HFF-Myc (cell line): ENCODE measurements around the gene EEF1A1.
"Not testable (repeated sequence)": the region's sequence is repeated elsewhere in the genome, so short reads cannot be mapped to it uniquely, and the experiment has no call there.

Source experiments
- DNase-seq: peaks from one replicate; pipeline ENCODE4 v3.0.0-alpha.2; 2011; ENCODE audit warnings: low read depth; ENCODE audit errors: extremely low read depth
- H3K4me3 ChIP-seq: replicated peaks from 2 replicates; pipeline ENCODE4 v1.5.1; 2011; ENCODE audit warnings: low read depth, mild to moderate bottlenecking, control low read depth, low read length
- TF ChIP-seq, protein P1 (sequence below): IDR thresholded peaks from 2 replicates; pipeline ENCODE4 v1.5.1; 2012; ENCODE audit warnings: mild to moderate bottlenecking, low read depth, low read length, control low read depth; ENCODE audit errors: missing control alignments

Gene EEF1A1

DNA sequence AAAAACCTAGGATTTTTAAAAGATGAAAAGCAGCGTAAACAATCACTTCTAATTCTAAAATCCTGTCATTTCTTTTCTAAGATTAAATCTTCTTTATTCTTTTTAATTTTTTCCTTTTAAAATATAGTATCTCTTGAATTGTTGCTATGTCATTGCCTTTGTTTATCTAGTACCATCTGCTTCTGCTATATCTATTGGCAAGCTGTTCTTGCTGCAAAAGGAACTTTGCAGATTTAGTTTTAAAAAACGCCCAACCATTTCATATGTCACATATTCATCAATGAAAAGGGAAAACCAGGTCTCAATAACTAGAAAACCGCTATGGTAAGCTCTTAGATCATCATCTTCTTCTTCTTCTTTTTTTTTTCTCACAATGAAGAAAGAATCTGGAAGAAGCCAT lies 11.5 kb upstream of the EEF1A1 start:
- TF ChIP-seq, protein P1, sequence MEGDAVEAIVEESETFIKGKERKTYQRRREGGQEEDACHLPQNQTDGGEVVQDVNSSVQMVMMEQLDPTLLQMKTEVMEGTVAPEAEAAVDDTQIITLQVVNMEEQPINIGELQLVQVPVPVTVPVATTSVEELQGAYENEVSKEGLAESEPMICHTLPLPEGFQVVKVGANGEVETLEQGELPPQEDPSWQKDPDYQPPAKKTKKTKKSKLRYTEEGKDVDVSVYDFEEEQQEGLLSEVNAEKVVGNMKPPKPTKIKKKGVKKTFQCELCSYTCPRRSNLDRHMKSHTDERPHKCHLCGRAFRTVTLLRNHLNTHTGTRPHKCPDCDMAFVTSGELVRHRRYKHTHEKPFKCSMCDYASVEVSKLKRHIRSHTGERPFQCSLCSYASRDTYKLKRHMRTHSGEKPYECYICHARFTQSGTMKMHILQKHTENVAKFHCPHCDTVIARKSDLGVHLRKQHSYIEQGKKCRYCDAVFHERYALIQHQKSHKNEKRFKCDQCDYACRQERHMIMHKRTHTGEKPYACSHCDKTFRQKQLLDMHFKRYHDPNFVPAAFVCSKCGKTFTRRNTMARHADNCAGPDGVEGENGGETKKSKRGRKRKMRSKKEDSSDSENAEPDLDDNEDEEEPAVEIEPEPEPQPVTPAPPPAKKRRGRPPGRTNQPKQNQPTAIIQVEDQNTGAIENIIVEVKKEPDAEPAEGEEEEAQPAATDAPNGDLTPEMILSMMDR, result no peak
- no peak overlapping the region for H3K4me3 ChIP-seq
- DNase-seq, result no peak

DNA sequence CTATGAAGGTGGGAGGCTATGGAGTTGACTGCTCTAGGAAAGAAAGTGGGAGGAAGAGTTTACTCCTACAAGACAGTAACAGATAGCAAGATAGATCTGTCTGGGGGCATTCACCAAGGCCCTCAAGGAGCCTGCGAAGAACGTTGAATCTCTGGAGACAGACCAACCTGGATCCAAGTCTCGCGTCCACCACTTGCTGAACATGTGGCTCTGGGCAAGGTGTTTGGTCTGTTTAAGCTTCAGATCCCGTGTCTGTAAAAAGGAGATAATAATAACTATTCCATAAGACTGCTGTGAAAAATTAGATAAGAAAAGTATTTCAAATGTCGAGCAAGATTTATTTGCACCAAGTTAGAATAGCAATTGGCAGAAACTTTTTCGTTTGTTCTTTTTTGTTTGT lies 8.1 kb upstream of the EEF1A1 start:
- H3K4me3 ChIP-seq, result no peak overlapping the region
- no peak for DNase-seq
- TF ChIP-seq, protein P1, result no peak

DNA sequence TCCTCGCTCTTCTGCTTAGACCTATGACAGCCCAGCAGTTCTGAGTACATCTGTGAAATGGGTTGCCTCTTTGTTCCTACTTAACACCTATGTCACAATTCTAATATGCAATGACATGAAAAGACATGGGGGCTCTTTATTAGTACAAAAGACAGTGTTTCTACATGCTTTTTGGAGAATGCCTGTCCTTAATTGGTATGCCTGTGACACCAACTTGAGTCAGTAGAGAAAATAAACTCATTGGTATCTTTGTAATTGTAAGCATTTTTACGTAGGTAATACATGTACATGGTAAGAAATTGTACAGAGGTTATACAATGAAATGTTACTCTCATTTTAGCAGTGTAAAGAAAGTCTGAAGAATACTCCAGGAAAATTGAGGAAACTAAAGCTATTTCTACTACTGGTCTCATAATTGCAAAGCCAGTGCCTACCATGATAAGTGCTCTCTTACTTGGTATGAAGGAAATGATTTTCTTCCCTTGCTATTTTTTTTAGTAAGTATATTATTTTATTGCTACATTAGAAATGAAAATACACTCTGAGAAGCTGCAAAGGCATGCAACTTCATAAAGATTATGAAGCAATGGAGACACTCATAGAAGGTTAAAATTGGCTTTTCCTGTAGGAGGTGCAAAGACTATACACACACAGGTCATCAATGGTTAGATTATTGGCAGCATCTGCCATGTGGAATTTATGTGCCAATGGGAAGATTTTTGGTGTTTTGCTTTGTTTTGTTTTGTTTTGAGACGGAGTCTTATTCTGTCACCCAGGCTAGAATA lies 4.9 kb upstream of the EEF1A1 start:
- TF ChIP-seq, protein P1, result no peak
- DNase-seq, result no peak
- H3K4me3 ChIP-seq, result no peak overlapping the region

DNA sequence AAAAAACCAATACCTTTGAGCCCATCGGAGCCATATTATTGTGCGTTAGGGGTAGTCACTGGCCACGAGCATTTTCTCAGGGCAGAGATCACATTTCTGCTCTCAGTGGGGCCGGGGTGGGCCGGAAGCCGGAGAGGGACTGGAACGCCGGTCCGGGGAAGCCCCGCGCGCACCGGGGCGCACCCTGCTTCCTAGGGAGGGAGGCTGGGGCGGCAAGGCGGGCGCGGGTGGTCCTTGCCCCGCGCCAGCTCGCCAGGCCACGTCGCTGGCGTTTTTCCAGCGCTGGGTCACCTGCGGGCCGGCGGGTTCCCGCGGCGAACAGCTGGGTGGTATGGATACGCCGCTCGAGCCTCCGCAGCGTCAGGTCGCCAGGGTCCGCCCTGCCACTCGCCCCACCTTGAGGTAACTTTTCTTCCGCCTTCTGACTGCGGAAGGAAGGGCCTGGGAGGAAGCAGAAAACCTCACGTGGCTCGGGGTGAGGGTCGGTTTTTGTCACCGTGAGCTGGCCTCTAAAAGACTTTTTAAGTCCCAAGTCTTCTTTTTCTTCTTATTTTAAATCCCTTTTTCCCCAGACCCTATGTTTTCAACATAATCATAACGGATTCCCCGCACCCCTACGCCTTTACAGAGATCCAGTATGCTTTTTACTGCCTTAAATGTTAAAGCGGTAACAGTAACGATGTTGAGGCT lies 2.7 kb upstream of the EEF1A1 start:
- H3K4me3 ChIP-seq, result peak overlapping the region; percentile 49
- TF ChIP-seq, protein P1, result no peak
- no peak for DNase-seq

DNA sequence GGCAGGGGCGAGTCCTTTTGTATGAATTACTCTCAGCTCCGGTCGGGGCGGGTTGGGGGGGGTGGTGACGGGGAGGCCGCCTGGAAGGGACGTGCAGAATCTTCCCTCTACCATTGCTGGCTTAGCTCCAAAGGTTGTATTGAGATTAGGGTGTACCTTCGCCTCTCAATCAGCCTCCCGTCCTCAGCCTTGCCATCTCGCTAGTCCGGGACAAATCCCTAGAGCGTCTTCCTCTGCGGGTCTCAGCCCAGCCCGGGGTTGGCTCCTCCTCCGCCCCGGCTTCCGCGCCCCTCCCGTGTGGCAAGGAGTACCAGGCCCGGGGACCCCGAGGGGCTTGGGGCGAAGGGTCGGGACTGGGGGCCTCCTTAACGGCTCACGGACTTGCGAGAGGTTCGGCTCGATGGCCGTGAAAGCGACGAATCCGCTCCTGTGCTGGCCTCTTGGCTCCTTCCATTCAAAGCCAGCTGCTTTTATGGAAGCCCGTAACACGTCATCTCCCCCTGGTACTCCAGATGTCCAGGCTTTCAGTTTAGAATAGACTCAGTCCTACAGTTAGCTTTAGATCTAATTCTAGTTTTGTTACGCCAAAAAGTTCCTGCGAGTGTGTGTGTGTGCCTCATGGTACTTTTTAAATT lies 636 bp upstream of the EEF1A1 start:
- DNase-seq, result no peak
- H3K4me3 ChIP-seq, result peak overlapping the region; percentile 83
- TF ChIP-seq, protein P1, result no peak

DNA sequence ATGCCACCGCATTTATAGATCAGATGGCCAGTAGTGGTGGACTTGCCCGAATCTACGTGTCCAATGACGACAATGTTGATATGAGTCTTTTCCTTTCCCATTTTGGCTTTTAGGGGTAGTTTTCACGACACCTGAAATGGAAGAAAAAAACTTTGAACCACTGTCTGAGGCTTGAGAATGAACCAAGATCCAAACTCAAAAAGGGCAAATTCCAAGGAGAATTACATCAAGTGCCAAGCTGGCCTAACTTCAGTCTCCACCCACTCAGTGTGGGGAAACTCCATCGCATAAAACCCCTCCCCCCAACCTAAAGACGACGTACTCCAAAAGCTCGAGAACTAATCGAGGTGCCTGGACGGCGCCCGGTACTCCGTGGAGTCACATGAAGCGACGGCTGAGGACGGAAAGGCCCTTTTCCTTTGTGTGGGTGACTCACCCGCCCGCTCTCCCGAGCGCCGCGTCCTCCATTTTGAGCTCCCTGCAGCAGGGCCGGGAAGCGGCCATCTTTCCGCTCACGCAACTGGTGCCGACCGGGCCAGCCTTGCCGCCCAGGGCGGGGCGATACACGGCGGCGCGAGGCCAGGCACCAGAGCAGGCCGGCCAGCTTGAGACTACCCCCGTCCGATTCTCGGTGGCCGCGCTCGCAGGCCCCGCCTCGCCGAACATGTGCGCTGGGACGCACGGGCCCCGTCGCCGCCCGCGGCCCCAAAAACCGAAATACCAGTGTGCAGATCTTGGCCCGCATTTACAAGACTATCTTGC lies 725 bp downstream of the EEF1A1 start:
- H3K4me3 ChIP-seq, result peak overlapping the region; percentile 83
- TF ChIP-seq, protein P1, result no peak
- DNase-seq, result no peak

DNA sequence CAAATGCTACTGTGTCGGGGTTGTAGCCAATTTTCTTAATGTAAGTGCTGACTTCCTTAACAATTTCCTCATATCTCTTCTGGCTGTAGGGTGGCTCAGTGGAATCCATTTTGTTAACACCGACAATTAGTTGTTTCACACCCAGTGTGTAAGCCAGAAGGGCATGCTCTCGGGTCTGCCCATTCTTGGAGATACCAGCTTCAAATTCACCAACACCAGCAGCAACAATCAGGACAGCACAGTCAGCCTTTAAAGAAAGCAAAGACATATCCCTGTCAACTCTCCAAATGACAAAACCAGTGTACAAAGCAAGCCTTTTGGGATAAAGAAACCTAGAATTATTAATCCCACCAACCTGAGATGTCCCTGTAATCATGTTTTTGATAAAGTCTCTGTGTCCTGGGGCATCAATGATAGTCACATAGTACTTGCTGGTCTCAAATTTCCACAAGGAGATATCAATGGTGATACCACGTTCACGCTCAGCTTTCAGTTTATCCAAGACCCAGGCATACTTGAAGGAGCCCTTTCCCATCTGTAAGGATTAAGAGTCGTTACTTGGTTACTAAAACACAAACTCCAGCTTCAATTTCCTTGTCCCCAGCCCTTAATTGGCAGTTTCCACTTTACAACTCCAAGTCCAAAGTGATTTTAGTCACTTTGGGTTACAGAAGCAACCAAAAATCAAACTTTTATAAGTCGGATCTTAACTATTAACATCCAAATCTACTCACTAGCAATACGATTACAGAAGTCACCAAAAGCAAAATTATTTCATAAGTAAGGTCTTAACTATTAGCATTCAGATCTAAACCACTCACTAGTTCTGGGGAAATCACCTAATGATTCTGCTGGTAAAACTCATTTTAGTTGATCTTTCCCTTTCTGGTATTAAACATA lies 1.6 kb downstream of the EEF1A1 start:
- DNase-seq, result not testable (repeated sequence)
- H3K4me3 ChIP-seq, result peak overlapping the region; percentile 83

DNA sequence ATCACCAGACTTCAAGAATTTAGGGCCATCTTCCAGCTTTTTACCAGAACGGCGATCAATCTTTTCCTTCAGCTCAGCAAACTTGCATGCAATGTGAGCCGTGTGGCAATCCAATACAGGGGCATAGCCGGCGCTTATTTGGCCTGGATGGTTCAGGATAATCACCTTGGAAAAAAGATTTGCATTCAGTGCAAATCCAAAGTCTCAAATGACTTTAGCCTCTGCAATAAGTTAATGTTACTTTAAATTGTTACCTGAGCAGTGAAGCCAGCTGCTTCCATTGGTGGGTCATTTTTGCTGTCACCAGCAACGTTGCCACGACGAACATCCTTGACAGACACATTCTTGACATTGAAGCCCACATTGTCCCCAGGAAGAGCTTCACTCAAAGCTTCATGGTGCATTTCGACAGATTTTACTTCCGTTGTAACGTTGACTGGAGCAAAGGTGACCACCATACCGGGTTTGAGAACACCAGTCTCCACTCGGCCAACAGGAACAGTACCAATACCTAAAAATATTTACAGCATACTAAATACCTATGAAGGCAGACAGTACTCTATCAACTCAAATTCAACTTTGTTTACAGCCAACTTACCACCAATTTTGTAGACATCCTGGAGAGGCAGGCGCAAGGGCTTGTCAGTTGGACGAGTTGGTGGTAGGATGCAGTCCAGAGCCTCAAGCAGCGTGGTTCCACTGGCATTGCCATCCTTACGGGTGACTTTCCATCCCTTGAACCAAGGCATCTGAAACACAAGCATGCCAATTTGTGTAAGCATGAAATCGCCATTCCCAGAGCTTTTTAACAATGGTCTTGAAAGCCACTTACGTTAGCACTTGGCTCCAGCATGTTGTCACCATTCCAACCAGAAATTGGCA lies 2.5 kb downstream of the EEF1A1 start:
- peak overlapping the region; percentile 83 for H3K4me3 ChIP-seq
- not testable (repeated sequence) for DNase-seq
